PC-9 (cell line): Measurements from ENCODE around the gene TEX54. TPM values are rescaled to one million over a fixed set of nuclear protein-coding genes. Genes with fewer than 3 reads are reported as not detected.

Experiments used
- BruUV-seq: library from RNA; stranded (reverse); fragments of 400-500 nt; replicated peaks from 2 replicates; lab custom pipeline; 2021; lab: Mats Ljungman, UMichigan
- CTCF ChIA-PET: fragments of 300-600 bp; sonication (Branson Sonifier 250); formaldehyde crosslinking; loops from one replicate; lab custom pipeline; 2022; ENCODE audit warnings: antibody characterized with exemption; lab: Charles Lee
- POLR2A ChIA-PET: fragments of 300-600 bp; sonication (Branson Sonifier 250); formaldehyde crosslinking; loops from one replicate; lab custom pipeline; 2022; ENCODE audit warnings: antibody characterized with exemption; ENCODE audit not compliant: unreplicated experiment; lab: Charles Lee
- DNase-seq, 2 experiments: peaks; one replicate each; pipeline versions ENCODE4 v3.0.0 to v3.0.0-alpha.2; 2015 to 2022; ENCODE audit warnings: mixed read lengths in 1 of 2
- H2AFZ ChIP-seq: fragments of 200-600 bp; sonication (generic); 2 replicates; pipeline ENCODE4 v1.8.1; 2017; ENCODE audit warnings: antibody characterized with exemption
- H3F3A ChIP-seq: fragments of 200-600 bp; sonication (generic); 2 replicates; pipeline ENCODE4 v1.8.1; 2017; ENCODE audit warnings: antibody characterized with exemption, mild to moderate bottlenecking, low read depth; ENCODE audit not compliant: insufficient read depth
- H3K27ac ChIP-seq: fragments of 200-600 bp; sonication (generic); 2 replicates; pipeline ENCODE4 v1.6.1; 2016; ENCODE audit warnings: mixed run types
- H3K27me3 ChIP-seq: fragments of 200-600 bp; sonication (generic); 2 replicates; pipeline ENCODE4 v1.6.1; 2016; ENCODE audit warnings: low read depth, mixed run types; ENCODE audit not compliant: insufficient read depth
- H3K36me3 ChIP-seq: fragments of 200-600 bp; sonication (generic); 2 replicates; pipeline ENCODE4 v1.6.1; 2016; ENCODE audit warnings: low read depth, mixed run types
- H3K4me1 ChIP-seq: fragments of 200-600 bp; sonication (generic); replicated peaks from 2 replicates; pipeline ENCODE4 v1.6.1; 2016; ENCODE audit warnings: mixed run types; ENCODE audit not compliant: insufficient read depth
- H3K4me2 ChIP-seq: fragments of 200-600 bp; sonication (generic); 2 replicates; pipeline ENCODE4 v1.6.1; 2017; ENCODE audit warnings: mixed run types
- H3K4me3 ChIP-seq: fragments of 200-600 bp; sonication (generic); 2 replicates; pipeline ENCODE4 v1.6.1; 2016; ENCODE audit warnings: mixed run types
- H3K79me2 ChIP-seq: fragments of 200-600 bp; sonication (generic); 2 replicates; pipeline ENCODE4 v1.6.1; 2017; ENCODE audit warnings: low read depth, mixed run types
- H3K9me2 ChIP-seq: fragments of 200-600 bp; sonication (generic); 2 replicates; pipeline ENCODE4 v1.8.1; 2017; ENCODE audit warnings: mild to moderate bottlenecking; ENCODE audit not compliant: insufficient read depth
- H3K9me3 ChIP-seq: fragments of 200-600 bp; sonication (generic); 2 replicates; pipeline ENCODE4 v1.8.1; 2016; ENCODE audit warnings: low read depth; ENCODE audit not compliant: insufficient read depth
- H4K20me1 ChIP-seq: fragments of 200-600 bp; sonication (generic); 2 replicates; pipeline ENCODE4 v1.8.1; 2017; ENCODE audit not compliant: insufficient read depth
- EZH2 ChIP-seq: fragments of 200-600 bp; sonication (generic); IDR thresholded peaks from 2 replicates; pipeline ENCODE4 v1.8.0; 2017; ENCODE audit warnings: antibody characterized with exemption, low read depth
- intact Hi-C: fragments of 100-400 bp; cut with micrococcal nuclease; formaldehyde crosslinking; loops from one replicate; pipeline ENCODE4 v1.10.0; 2022; ENCODE audit not compliant: unreplicated experiment
- total RNA-seq: library from RNA; stranded (reverse); gene quantifications from 2 replicates; pipeline ENCODE4 v1.2.3, GENCODE V29; 2021
- TF ChIP-seq, protein P1 (sequence below): fragments of 200-600 bp; sonication (generic); conservative IDR thresholded peaks from 2 replicates; pipeline ENCODE4 v1.6.1; 2017; ENCODE audit warnings: mixed run types, antibody characterized with exemption, mild to moderate bottlenecking, moderate library complexity

TEX54 gene
- total RNA-seq, 1 experiment from 2014 or later = not detected

DNA sequence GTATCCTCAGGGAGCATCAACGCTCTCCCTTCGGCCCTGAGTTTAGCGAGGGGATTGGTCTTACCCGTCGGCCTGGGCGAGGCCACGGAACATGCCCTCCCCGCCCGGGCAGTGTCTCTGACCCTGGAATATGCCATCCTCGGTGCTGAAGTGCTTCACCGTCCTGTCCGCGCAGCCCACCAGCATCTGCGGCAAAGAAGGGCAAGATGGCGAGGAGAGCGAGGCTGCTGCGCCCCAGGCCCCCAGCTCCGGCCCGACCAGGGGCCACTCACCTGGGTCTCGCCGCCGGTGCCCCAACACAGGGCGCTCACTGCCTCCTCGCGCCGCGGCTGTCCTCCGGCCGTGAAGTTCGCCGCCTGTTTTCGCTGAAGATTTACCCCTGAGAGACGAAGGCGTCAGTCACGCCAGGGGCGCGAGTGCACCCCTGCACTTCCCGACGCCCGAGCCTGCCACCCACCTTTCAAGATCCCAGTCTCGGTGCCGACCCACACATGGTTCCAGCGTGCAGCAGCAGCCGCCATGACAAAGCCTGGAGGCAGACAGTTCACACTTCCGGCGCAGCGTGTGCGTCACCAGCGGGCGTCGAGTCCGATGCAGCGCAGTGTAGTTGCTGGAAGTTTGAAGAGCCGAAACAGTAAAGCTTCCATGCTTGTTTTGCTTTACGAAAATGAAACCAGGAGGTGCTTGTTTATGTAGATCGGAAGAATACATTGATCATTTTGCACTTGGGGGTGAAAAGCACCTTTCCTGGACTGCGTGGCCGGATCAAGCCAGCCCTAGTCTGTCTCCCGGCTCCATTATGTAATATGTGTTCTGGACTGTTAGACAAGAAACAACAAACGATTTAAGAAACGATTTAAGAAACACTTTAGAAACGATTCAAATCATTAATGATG, 6.7 kb upstream of the TEX54 start, which contains the start of gene WDR74:
WDR74 (minus strand) TSS at position 541 of the 896 bp plus-strand sequence; CDS start at position 521, 20 bp downstream.
- Histone ChIP-seq H3K9me2 (no peaks in the 10 kb centered on the region), H3F3A (peaks cover 63% of the 10 kb centered on the region), H3K4me2 (peak within 1 kb of the TSS; percentile 88), H3K9me3 (no peaks in the 10 kb centered on the region), H4K20me1 (no peaks in the 10 kb centered on the region), H3K4me1 (peaks cover 17% of the 10 kb centered on the region), H3K27me3 (no peaks in the 10 kb centered on the region), H3K27ac (peak within 1 kb of the TSS; percentile 94), H2AFZ (peak within 1 kb of the TSS; percentile 82), H3K4me3 (peak within 1 kb of the TSS; percentile 89), H3K36me3 (peaks cover 24% of the 10 kb centered on the region), H3K79me2 (peaks cover 45% of the 10 kb centered on the region)
- intact Hi-C loops = loop anchor here (1.0 kb wide), 1 partner anchor 8 kb away; no protein-coding TSS in a partner anchor
- BruUV-seq = no TSS peak
- peak; percentile 78 to 89 for DNase-seq
- POLR2A ChIA-PET = interaction anchor here (0.6 to 1.1 kb wide), 6 partner anchors 48 to 266 kb away, joined by 3 to 12 read pairs (median 4); partner anchors contain the start of genes EEF1G, TUT1 and ZBTB3
- CTCF ChIA-PET = interaction anchor here (0.5 to 0.7 kb wide), 2 partner anchors 10 to 42 kb away, joined by 6 to 25 read pairs; partner anchors contain the start of gene SLC3A2
- no peak for TF ChIP-seq EZH2

DNA sequence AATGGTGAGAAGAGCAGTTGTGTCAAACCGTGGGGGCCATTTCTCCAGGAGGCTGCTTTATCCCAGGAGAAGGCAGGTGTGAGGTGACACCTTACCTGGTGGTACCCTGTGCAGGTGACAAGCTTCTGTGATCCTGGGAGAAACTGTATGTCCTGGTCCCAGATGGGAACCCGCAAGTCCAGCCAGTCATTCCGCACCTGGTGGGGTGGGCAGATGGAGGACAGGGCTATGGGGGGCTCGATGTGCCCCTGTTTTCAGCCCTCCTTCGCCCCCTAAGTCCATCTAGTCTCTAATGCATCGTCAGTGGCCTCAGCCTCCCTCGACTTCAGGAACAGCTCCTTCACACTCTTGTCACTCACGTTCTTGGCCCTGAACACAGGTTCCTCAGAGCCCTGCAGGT, 2.7 kb upstream of the TEX54 start:
- CTCF ChIA-PET = no interaction called here
- BruUV-seq = no TSS peak
- POLR2A ChIA-PET = no interaction called here

DNA sequence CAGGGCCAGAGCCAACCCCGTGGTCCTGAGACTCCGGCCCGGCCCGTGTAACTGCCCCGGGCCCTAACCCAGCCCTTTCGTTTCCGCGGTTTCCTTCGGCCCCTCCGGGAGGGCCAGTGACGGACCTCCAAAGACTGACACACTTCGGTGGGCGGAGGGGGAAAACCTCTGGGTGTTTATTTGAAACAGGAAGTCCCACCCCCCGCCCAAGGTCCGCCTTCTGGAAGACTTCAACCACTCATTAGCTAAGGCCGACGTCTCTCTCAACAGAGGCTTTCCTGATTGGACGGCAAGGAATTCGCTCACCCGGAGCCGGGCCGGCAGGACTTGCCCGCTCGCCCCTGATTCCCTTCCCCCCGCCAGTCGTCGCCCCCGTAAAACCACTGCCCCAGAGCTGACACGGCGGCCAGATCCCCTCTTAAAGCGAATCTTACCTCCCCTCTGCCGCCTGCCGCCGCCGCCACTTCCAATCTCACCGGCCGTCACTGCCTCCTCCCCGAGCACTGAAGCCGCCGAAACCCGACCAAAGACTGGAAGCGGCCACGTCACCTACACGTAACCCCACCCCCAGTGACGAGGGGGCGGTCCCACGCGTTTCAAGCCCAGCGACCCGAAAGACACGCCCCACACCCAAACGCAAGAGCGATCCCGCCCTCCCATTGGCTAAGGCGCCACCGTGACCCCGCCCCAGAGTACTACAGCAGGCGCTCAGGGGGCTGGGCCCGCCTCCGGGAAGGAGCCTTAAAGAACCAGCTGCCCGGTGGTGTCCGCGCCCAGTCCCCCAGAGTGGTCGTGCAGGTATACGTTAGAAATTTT, 913 bp downstream of the TEX54 start, which contains the start of gene STX5:
STX5 (minus strand) TSS at position 532 of the 816 bp plus-strand sequence. CDS start 808 bp downstream, outside the sequence.
- H3K4me2 ChIP-seq = peak within 1 kb of the TSS; percentile 100
- peaks cover 33% of the 10 kb centered on the region for H3F3A ChIP-seq
- POLR2A ChIA-PET = interaction anchor here (0.6 to 1.3 kb wide), 10 partner anchors 10 to 276 kb away, joined by 3 to 19 read pairs (median 8); partner anchors contain the start of genes C11orf98, CSKMT, HNRNPUL2 and ZBTB3
- H3K27ac ChIP-seq = peak within 1 kb of the TSS; percentile 77
- H3K9me2 ChIP-seq = no peaks in the 10 kb centered on the region
- H2AFZ ChIP-seq = peak within 1 kb of the TSS; percentile 76
- peaks cover 64% of the 10 kb centered on the region for H3K79me2 ChIP-seq
- peak within 1 kb of the TSS; percentile 100 for H3K4me3 ChIP-seq
- intact Hi-C loops = loop anchor here (1.0 to 2.0 kb wide), 4 partner anchors 8 to 451 kb away; partner anchors contain the start of genes NXF1, TMEM179B and WDR74
- TF ChIP-seq, protein P1, sequence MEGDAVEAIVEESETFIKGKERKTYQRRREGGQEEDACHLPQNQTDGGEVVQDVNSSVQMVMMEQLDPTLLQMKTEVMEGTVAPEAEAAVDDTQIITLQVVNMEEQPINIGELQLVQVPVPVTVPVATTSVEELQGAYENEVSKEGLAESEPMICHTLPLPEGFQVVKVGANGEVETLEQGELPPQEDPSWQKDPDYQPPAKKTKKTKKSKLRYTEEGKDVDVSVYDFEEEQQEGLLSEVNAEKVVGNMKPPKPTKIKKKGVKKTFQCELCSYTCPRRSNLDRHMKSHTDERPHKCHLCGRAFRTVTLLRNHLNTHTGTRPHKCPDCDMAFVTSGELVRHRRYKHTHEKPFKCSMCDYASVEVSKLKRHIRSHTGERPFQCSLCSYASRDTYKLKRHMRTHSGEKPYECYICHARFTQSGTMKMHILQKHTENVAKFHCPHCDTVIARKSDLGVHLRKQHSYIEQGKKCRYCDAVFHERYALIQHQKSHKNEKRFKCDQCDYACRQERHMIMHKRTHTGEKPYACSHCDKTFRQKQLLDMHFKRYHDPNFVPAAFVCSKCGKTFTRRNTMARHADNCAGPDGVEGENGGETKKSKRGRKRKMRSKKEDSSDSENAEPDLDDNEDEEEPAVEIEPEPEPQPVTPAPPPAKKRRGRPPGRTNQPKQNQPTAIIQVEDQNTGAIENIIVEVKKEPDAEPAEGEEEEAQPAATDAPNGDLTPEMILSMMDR = no peak
- no peak for TF ChIP-seq EZH2
- peaks cover 22% of the 10 kb centered on the region for H3K4me1 ChIP-seq
- CTCF ChIA-PET = interaction anchor here (0.6 kb wide), 1 partner anchor 701 kb away, joined by 3 read pairs; no protein-coding TSS in a partner anchor
- no TSS peak for BruUV-seq
- H4K20me1 ChIP-seq = peaks cover 24% of the 10 kb centered on the region
- H3K36me3 ChIP-seq = peaks cover 34% of the 10 kb centered on the region
- H3K9me3 ChIP-seq = no peaks in the 10 kb centered on the region
- H3K27me3 ChIP-seq = no peaks in the 10 kb centered on the region
- DNase-seq = peak; percentile 96 to 99

More for the DNA sequence above, 2.7 kb upstream of the TEX54 start:
- Histone ChIP-seq H3K4me3 (no peak overlapping the region), H3F3A (peaks cover 56% of the 10 kb centered on the region), H3K4me2 (no peak overlapping the region), H3K36me3 (peaks cover 24% of the 10 kb centered on the region), H3K9me2 (no peaks in the 10 kb centered on the region), H2AFZ (no peak overlapping the region), H3K27ac (no peak overlapping the region), H3K27me3 (no peaks in the 10 kb centered on the region), H4K20me1 (peaks cover 2% of the 10 kb centered on the region), H3K9me3 (no peaks in the 10 kb centered on the region), H3K4me1 (peaks cover 22% of the 10 kb centered on the region), H3K79me2 (peaks cover 56% of the 10 kb centered on the region)
- no peak for DNase-seq
- TF ChIP-seq EZH2 = no peak
- TF ChIP-seq, protein P1 = no peak
- intact Hi-C loops = no loop called here
